ENCODE results near the gene WWOX. TPM values are rescaled to one million over a fixed set of nuclear protein-coding genes. Genes with fewer than 3 reads are reported as not detected.

WWOX gene
- polyA plus RNA-seq, 1 donor from 2014 or later, result 25.6 TPM

DNA sequence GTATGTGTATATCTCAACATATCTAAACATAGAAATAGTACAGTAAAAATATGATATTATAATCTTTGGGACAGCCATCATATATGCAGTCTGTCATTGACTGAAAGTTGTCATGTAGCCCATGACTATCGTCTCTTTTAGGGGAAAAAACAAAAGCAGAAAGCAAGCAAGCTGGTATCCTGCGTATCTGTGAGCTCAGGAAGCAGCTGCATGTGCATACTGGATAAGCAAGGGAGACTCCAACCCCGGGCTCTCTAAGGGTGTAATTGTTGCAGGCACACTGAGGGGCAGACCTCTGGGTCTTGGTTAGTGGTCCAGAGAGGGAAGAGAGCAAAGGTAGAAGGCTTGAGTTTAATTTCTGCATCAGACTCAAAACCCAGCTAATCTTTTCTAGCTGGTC is 920.0 kb downstream of the WWOX start:
- H4K20me1 ChIP-seq (ENCODE audit: insufficient read depth), result no peaks in the 10 kb centered on the region
- no peaks in the 10 kb centered on the region for H3K36me3 ChIP-seq (ENCODE audit: insufficient read depth, low read length)
- no peak overlapping the region for H3K9ac ChIP-seq (ENCODE audit: low read length)
- no peaks in the 10 kb centered on the region for H3F3A ChIP-seq (ENCODE audit: insufficient read depth, low read length, poor library complexity, severe bottlenecking)
- no peak overlapping the region for H3K4me3 ChIP-seq (ENCODE audit: low read length)
- H3K9me2 ChIP-seq (ENCODE audit: insufficient read depth, low read length), result no peaks in the 10 kb centered on the region
- TF ChIP-seq, protein P1, sequence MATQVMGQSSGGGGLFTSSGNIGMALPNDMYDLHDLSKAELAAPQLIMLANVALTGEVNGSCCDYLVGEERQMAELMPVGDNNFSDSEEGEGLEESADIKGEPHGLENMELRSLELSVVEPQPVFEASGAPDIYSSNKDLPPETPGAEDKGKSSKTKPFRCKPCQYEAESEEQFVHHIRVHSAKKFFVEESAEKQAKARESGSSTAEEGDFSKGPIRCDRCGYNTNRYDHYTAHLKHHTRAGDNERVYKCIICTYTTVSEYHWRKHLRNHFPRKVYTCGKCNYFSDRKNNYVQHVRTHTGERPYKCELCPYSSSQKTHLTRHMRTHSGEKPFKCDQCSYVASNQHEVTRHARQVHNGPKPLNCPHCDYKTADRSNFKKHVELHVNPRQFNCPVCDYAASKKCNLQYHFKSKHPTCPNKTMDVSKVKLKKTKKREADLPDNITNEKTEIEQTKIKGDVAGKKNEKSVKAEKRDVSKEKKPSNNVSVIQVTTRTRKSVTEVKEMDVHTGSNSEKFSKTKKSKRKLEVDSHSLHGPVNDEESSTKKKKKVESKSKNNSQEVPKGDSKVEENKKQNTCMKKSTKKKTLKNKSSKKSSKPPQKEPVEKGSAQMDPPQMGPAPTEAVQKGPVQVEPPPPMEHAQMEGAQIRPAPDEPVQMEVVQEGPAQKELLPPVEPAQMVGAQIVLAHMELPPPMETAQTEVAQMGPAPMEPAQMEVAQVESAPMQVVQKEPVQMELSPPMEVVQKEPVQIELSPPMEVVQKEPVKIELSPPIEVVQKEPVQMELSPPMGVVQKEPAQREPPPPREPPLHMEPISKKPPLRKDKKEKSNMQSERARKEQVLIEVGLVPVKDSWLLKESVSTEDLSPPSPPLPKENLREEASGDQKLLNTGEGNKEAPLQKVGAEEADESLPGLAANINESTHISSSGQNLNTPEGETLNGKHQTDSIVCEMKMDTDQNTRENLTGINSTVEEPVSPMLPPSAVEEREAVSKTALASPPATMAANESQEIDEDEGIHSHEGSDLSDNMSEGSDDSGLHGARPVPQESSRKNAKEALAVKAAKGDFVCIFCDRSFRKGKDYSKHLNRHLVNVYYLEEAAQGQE (IDR thresholded peaks at IDR 0.05; ENCODE audit: borderline replicate concordance), result no peak
- TF ChIP-seq SMC3 (conservative IDR thresholded peaks at IDR 0.05; ENCODE audit: poor library complexity) (no peak), EZH2 (IDR thresholded peaks at IDR 0.05; ENCODE audit: borderline replicate concordance, insufficient read depth, low read length, poor library complexity, severe bottlenecking) (no peak), MXI1 (conservative IDR thresholded peaks at IDR 0.05; ENCODE audit: poor library complexity, severe bottlenecking) (no peak), RAD21 (conservative IDR thresholded peaks at IDR 0.05) (no peak), EP300 (conservative IDR thresholded peaks at IDR 0.05; ENCODE audit: poor library complexity, severe bottlenecking) (no peak), TAF1 (IDR thresholded peaks at IDR 0.05; ENCODE audit: low read depth) (no peak), POLR2AphosphoS5 (IDR thresholded peaks at IDR 0.05) (no peak)
- TF ChIP-seq, protein P2, sequence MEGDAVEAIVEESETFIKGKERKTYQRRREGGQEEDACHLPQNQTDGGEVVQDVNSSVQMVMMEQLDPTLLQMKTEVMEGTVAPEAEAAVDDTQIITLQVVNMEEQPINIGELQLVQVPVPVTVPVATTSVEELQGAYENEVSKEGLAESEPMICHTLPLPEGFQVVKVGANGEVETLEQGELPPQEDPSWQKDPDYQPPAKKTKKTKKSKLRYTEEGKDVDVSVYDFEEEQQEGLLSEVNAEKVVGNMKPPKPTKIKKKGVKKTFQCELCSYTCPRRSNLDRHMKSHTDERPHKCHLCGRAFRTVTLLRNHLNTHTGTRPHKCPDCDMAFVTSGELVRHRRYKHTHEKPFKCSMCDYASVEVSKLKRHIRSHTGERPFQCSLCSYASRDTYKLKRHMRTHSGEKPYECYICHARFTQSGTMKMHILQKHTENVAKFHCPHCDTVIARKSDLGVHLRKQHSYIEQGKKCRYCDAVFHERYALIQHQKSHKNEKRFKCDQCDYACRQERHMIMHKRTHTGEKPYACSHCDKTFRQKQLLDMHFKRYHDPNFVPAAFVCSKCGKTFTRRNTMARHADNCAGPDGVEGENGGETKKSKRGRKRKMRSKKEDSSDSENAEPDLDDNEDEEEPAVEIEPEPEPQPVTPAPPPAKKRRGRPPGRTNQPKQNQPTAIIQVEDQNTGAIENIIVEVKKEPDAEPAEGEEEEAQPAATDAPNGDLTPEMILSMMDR (IDR thresholded peaks at IDR 0.05; ENCODE audit: poor library complexity, severe bottlenecking), result no peak
- no peak overlapping the region for H3K27ac ChIP-seq (ENCODE audit: low read length)
- H3K9me3 ChIP-seq (ENCODE audit: low read length), result no peaks in the 10 kb centered on the region
- H2AFZ ChIP-seq (ENCODE audit: low read depth, low read length), result no peak overlapping the region
- H3K4me2 ChIP-seq (ENCODE audit: low read length), result no peak overlapping the region
- no peaks in the 10 kb centered on the region for H3K79me2 ChIP-seq (replicated peaks; ENCODE audit: insufficient read depth, low read length)
- no peaks in the 10 kb centered on the region for H3K27me3 ChIP-seq (ENCODE audit: insufficient read depth, low read depth, low read length)

DNA sequence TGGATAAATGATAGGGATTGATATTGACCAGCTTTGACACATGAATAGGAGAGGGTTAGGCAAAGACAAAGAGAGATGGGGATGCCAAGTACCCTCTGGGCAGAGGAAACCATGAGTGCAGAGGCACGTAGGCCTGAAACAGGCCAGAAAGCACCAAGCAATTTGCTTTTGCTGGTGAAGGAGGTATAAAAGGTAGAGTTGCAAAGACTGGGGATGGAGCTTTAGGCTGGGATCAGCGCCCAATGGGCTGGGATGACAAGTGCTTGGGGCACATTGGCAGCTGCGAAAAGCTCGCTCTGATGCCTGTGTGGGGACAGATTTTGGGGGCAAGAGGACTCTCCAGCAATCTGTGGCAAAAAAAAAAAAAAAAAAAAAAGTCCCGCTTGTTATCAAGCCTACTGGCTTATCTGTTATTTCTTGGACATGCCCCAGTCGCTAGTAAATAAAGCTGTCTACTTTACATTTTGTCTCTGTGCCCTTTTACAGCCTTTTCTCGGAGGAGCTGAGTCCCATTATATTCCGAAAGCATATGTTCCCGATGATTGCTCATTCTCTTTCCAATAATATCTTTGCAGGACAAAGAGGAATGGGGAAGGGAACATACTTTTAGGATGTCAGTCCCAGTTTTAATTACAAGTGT is 922.7 kb downstream of the WWOX start:
- no peaks in the 10 kb centered on the region for H3K9me3 ChIP-seq (ENCODE audit: low read length)
- no peak overlapping the region for H2AFZ ChIP-seq (ENCODE audit: low read depth, low read length)
- H3K27me3 ChIP-seq (ENCODE audit: insufficient read depth, low read depth, low read length), result no peaks in the 10 kb centered on the region
- TF ChIP-seq POLR2AphosphoS5 (IDR thresholded peaks at IDR 0.05) (no peak), EP300 (conservative IDR thresholded peaks at IDR 0.05; ENCODE audit: poor library complexity, severe bottlenecking) (no peak), EZH2 (IDR thresholded peaks at IDR 0.05; ENCODE audit: borderline replicate concordance, insufficient read depth, low read length, poor library complexity, severe bottlenecking) (no peak)
- no peaks in the 10 kb centered on the region for H4K20me1 ChIP-seq (ENCODE audit: insufficient read depth)
- H3K9me2 ChIP-seq (ENCODE audit: insufficient read depth, low read length), result no peaks in the 10 kb centered on the region
- no peak overlapping the region for H3K27ac ChIP-seq (ENCODE audit: low read length)
- H3K36me3 ChIP-seq (ENCODE audit: insufficient read depth, low read length), result no peaks in the 10 kb centered on the region
- no peak overlapping the region for H3K9ac ChIP-seq (ENCODE audit: low read length)
- H3F3A ChIP-seq (ENCODE audit: insufficient read depth, low read length, poor library complexity, severe bottlenecking), result no peaks in the 10 kb centered on the region
- no peak overlapping the region for H3K4me3 ChIP-seq (ENCODE audit: low read length)
- H3K4me2 ChIP-seq (ENCODE audit: low read length), result no peak overlapping the region
- no peaks in the 10 kb centered on the region for H3K79me2 ChIP-seq (replicated peaks; ENCODE audit: insufficient read depth, low read length)

All from neural cell (in vitro differentiated cells).